Activated CD4-positive, CD25-positive, alpha-beta regulatory T cell treated with anti-CD3 and anti-CD28 coated beads, Interleukin-2, amount 50 U/mL, for 24 hours (primary cell): ENCODE results near the gene IL17C.
A peak's percentile ranks its signal among the peaks of the same experiment; 100 is the strongest.
"Not testable (repeated sequence)": the region's sequence is repeated elsewhere in the genome, so short reads cannot be mapped to it uniquely, and the experiment has no call there.

Experiments used
- ATAC-seq, 2 donors: fragments of 150-1000 bp; cut with Tn5 transposase; one replicate each; pipeline ENCODE4 v1.10.0; 2021; ENCODE audit warnings: mild to moderate bottlenecking in 1 of 2, moderate library complexity in 1 of 2

The IL17C gene, protein sequence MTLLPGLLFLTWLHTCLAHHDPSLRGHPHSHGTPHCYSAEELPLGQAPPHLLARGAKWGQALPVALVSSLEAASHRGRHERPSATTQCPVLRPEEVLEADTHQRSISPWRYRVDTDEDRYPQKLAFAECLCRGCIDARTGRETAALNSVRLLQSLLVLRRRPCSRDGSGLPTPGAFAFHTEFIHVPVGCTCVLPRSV

DNA sequence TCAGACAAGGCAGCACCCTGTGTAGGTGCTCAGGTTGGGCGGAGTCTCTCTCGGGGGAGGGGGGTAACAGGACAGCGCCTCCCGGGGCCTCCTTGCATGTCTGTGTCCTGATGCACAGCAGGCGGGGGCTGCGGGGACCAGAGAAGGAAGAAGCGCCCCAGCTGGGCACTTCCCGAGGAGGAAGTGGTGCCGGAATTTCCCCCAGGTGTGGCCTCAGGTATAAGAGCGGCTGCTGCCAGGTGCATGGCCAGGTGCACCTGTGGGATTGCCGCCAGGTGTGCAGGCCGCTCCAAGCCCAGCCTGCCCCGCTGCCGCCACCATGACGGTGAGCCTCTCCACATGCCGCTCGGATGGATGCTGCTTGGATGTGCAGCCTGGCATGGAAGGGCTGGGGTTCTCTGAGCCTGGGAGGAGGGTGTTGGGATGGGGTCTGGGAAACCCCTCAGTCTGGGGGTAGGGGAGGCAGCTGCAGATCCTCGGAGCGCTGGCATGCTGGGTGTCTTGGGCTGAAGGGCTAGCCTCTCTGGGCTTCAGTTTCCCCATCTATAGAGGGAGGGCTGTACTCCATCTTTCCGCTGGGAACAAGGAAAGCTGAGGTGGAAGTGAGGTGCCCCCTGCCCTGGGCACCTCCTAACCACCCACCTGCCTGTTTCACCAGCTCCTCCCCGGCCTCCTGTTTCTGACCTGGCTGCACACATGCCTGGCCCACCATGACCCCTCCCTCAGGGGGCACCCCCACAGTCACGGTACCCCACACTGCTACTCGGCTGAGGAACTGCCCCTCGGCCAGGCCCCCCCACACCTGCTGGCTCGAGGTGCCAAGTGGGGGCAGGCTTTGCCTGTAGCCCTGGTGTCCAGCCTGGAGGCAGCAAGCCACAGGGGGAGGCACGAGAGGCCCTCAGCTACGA, at the start of gene IL17C:
Gene IL17C (plus strand): TSS at position 250 of the 908 bp plus-strand sequence. CDS start 70 bp downstream, at position 320.
- ATAC-seq, result no peak

DNA sequence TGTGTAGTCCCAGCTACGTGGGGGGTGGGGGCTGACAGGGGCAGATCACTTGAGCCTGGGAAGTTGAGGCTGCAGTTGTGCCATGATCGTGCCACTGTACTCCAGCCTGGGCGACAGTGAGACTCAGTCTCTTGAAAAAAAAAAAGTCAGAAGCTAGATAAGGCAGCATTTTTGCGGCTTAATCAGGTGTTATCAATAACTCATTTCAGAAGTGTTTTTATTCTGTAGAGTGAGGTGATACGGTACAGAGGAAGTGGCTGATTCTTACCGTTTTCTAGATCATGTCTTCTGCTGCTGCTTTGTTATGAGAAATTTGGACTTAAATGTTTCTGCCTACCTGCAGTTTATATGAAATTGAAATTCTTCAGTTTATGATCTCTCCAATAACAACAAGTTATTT, 49.6 kb upstream of the IL17C start:
- peak; percentile 72 to 73 for ATAC-seq

DNA sequence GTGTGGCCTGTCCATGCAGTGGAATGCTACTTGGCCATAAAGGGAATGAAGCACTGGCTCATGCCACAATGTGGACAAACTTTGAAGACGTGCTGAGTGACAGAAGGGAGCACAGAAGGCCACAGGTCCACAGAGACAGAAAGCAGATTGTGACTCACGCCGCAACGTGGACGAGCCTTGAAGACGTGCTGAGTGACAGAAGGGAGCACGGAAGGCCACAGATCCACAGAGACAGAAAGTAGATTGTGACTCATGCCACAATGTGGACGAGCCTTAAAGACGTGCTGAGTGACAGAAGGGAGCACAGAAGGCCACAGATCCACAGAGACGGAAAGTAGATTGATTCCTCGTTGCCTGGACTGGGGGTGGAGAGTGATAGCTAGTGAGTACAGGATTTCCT, 48.9 kb upstream of the IL17C start:
- peak; percentile 52 to 54 for ATAC-seq

DNA sequence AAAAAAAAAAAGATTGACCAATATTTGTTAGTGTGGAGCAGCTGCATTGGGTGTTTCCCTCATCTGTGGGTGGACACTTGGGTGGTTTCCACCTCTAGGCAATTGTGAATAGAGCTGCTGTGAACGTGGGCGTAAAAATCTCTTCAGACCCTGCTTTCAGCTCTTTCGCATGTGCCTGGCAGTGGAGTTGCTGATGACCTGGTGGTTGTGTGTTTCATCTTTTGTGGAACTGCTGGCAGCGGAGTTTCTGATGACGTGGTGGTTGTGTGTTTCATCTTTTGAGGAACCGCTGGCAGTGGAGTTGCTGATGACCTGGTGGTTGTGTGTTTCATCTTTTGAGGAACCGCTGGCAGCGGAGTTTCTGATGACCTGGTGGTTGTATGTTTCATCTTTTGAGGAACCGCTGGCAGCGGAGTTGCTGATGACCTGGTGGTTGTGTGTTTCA, 46.8 kb upstream of the IL17C start:
- peak; percentile 58 to 67 for ATAC-seq

DNA sequence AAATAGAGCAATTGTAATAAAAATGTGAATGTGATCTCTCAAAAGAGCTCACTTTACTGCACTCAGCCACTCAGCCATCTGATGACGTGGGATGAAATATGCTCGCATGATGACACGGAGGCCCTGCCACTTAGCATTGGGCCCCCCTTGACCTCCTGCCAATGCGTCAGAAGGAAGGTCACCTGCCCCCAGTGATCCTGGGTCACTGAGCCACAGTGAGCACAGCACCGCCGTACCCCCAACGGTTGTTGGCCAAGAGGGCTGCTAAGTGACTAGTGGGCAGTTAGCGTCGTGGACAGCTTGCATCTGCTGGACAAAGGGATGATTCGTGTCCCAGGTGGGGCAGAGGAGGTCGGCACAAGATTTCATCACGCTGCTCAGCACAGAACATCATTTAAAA, 45.3 kb upstream of the IL17C start:
- ATAC-seq, result no peak

DNA sequence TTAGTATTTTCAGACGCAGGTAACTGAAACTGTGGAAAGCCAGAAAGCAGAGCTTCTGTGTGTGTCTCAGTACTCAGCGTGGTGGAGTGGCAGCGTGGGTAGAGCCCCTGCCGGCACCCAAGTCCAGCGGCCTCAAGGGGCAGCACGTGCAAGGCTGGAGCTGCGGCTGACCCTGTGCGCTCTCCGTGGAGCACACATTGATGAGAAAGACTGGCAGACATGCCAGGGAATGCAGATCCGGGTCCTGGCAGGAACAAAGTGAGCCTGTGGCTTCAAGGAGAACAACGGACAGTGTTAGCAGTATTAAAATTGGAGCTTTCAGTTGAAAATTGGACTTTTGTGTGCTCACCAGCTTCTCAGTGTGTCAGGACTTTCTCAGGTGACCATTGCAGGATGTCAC, 44.9 kb upstream of the IL17C start:
- ATAC-seq, result no peak

DNA sequence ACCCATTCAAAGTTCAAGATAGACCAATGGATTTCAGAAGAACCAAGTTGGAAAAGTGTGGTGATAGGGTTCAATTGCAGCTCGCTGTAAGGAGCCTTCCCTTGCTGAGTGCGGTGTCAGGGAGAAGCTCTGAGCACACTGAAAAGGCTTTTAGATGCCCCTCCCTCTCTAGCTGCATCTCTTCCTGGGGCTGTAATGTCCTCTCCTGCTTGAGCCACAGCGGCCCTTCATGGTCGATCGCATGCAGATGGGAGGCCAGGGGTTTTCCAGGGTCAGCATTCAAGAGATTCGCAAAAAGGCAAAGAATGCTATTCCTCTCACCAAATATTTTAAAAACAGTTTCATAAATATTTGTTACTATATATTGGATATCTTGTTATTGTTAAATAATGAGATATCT, 44.5 kb upstream of the IL17C start:
- ATAC-seq, result no peak

DNA sequence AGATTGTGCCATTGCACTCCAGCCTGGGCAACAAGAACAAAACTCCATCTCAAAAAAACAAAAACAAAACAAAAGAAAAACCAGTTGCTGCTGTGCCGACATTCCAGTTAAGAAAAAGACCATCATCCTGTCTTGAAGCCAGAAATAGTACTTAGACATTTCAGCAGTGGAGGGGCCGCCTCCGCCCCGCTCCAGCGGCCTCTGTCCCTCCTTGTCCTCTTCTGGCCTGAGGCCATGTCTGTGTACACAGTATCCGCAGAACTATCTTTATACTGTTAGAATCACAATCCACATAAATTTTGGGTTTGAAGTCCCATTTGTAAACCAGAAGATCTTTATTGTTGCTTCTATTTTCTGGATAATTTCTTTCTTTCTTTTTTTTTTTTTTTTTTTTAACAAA, 43.3 kb upstream of the IL17C start:
- ATAC-seq, result no peak

DNA sequence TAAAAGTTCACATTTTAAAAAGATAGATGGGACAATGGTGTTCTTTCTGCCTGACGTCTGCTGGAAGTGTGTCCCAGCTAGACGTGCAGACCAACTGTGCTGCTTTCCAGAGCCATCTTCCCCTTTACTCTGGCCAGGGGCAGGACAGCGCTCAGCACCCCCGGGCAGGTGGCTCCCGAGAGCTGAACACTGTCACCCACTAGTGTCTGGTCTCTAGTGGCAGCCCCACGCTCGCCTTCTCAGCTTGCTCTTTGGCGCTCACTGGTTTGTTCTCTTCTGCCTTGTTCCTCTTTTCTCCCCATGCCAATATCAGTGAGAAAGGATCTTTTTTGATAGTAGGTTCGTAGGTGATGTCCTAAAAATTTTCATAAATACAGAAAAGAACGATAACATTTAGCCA, 42.5 kb upstream of the IL17C start:
- ATAC-seq, result no peak

DNA sequence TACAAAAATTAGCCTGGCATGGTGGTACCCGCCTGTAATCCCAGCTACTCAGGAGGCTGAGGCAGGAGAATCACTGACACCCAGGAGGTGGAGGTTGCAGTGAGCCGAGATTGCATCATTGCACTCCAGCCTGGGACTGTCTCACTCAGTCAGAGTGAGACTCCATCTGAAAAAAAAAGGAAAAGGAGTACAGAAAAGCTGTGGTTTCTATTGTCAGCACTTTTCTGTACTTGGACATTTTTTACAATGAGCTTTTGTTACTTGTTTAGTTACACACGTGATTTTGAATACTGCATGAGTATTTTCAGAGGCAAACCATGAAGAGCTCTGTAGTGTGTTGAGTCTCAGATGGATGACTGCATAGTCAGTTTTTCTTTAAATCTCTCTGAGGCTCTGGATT, 41.9 kb upstream of the IL17C start:
- no peak for ATAC-seq

DNA sequence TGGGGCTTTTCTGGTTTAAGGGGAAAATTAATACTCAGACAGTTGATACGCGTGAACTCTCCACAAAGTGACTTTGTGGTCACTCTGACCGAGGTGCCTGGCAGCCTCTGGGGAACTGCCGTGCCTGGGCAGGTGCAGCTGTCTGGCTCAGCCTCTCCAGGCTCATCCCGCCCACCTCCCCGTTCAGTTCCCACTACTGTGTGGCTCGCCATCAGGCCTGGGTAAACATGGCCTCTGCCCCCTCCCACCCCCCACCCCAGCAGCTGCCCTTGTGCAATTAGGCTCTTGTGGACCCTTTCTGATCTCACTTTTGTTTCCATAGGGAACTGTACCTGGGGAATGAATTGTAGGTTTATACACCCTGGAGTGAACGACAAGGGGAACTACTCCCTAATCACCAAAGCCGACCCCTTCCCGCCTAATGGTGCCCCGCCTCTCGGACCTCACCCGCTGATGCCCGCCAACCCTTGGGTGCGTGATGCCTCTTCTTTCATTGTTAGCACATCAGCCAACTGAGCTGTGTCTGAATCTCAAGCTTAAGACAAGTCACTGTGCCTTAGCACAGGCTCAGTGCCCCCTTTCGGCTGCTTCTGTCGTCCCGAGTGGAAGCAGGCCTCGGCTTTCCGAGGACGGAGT, 40.4 kb upstream of the IL17C start:
- no peak for ATAC-seq

DNA sequence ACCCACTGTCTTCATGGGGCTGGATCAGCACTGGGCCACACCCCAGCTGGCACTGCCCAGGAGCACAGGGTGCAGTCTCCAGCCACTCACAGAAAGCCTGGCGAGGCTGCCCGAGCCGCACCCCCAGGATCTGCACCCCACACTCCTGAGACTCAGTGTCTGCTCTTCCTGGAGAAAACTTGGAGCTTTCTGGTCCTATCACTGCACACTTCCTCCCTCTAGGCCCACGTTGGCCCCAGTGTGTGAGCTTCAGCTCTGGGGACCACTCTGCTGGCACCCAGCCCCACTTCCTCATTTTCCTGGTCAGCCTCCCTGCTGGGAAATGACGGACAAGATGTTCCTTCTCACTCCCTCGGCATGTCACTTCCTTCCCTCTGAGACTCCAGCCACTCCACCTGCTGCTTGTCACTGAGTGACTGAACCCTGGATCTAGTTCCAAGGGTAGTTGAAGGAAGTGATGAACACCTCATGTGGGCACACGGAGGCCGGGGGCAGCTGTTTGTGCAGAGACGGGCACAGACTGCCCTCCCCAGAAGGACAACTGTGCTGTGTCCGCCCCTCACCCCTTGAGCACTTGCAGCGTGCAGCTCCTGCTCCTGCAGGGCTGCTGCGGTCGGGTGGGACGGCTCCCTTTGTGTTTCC, 39.2 kb upstream of the IL17C start:
- no peak for ATAC-seq

DNA sequence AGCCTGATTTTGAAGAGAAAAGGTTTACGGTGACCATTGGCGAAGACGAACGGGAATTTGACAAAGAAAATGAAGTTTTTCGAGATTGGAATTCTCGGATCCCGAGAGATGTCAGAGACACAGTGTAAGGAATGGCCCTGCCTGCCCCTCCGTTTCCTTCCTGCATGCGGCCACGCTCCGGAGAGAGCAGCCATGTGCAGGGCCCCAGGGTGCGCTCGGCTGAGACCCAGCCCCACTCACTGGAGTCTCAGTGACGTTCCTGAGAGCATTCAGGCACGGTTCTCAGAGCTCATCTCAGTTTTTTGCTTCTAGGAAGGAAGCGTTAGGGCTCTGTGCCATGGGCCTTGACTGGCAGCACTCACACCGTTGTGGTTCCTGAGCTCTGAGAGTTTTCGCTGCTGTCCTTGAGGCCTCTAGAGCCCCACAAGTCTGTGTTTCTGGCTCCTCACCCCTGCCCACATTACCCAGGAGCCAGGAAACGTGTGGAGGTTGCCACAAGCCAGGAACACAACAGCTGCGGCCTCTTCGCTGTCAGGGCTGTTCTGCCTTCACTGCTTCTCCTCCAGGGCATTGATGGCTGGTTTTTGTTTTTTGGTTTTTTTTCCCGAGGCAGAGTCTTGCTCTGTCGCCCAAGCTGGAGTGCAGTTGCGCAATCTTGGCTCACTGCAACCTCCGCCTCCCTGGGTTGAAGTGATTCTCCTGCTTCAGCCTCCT, 38.4 kb upstream of the IL17C start:
- no peak for ATAC-seq

DNA sequence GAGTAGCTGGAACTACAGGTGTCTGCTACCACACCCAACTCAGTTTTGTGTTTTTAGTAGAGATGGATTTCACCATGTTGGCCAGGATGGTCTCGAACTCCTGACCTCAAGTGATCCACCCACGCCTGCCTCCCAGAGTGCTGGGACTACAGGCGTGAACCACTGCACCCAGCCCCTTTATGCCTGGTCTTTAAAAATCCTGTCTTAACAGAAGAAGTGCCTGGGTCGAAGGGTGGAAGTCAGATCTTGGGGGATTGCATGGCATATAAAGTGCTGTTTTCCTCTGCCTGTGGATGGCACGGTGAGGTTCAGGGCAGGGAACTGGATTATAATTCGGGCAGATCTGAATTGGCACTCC, 37.9 kb upstream of the IL17C start:
- no peak for ATAC-seq

DNA sequence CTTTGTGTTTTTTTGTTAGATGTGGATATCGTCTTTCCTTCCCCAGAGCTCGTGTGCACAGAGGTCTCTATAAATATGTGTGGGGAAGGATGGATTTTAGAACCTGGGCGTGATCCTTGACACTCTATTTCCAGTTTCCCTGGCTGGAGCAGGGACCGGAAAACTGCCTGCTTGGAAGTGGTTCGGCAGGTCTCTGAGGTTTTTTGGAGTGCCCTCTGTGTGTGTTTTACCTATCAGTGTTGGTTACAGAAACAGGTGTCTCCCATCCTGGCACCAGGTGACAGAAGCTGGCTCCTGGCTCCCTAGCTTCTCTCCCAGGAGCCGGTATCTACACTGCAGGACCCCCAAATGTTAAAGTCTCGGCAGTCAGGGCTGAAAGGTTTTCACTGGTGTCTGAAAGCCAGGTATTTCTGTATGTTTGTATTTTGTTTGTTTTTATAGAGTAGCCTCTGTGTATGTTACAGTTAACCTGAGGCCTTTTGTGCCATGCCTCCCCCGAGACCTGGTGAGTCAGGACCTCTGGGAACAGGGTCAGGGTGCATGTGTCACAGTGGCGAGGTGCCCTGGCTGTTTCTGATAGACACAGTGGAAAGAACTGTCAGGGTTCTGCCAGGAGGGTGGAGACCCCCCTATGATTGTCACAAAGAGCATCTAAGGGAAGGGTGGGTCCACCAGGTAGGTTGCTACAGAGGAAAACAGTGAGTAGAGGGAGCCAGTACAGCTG, 36.9 kb upstream of the IL17C start:
- no peak for ATAC-seq

DNA sequence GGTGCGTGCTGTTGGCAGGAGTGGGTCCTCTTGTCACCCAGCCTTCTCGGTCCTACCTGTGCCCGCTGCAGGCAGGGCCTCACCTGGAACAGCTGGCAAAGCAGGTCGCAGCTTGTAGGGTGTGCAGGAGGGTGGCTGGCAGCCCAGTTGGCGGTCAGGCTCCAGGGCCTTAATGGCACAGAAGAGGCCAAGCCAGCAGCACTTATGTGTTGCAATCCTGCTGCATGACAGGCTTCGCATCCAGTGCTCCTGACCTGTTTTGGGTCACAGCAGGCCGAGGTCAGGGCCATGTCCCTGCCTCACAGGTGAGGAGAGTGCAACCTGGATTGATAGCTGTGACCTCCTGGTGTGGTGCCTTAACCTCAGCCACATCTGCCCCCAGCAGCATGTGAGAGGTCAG, 36.3 kb upstream of the IL17C start:
- no peak for ATAC-seq

DNA sequence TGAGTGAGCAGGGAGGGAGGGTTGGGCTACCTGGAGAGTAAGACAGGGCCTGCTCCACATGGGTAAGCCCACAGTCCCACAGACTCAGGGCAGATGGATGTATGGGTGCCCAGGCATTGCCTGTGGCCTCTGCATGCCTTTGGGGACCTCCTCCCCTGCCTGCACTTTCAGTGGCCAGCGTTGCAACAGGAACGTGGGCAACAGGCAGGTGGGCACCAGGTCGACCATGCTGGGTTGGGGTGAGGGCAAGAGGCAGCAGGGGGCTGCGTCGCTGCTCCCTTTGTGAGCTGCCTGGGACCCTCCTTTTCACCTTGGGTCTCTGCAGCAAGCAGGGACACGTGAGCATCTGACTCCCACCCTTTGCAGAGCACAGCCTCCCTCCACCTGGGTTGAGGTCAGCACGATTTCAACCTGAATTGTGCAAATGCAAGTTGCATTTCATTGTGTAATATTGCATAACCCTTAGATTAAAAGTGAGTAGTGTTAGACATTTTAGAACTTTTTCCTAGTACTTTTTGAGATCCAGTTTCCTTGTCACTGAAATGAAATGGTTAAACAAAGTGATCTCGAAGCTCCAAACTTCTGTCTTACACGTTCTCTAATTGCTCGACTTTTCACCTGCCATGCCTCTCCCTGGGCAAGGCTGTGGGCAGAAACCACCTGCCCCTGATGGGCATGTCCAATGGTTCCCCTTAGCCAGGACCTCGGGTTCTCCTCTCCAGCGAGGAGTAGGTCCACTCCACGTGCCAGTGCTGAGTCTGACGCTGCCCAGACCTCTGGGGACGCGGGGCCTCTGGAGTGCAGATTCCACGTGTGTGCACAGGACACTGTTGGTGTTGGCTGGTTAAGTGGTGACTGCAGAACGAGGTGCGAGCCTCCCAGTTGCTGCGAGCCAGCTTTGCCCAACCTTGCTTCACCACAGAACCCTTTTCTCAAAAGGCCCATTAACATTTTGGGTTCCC, 32.9 kb upstream of the IL17C start:
- ATAC-seq, result no peak

DNA sequence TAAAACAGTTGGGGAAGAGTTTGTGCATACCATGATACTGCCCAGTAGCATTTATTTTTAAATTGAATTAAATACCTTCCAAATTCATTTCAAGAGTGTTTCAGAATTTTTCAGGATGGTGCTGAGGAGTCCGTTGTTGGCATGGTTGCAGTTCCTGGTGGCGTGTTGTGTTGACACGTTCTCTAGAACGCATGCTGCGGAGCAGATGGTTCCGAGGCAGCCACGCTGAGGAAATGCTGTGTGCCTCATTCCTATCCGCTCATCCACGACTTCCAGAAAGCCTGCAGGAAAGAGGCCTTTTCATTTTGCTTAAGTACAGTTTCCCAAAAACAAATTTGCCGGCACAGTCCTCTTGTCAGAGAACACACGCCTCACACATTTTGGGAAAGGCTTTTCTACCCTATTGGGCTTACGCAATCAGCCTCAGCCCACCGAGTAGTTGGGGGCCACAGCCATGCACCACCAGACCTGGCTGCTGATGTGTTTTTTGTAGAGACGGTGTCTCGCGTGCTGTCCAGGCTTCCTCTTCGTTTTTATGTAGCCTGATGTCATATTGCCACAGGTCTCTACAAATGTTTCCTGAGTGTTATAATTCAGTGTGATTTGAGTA, 32.1 kb upstream of the IL17C start:
- no peak for ATAC-seq

DNA sequence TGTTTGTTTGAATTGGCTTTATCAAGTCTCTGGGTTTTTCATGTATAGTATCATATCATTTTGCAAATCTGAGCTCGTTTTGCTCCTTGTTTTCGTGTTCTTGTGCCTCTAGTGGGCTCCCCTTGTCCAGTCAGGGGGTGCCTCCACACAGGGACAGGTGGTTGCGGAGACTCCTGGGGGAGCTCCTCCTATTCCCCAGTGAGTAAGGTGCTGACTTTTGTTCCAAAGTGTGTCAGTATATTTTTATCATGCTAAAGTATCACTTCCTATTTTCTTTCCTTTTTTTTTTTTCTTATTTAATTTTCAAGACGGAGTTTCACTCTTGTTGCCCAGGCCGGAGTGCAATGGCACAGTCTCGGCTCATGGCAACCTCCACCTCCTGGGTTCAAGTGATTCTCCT, 30.3 kb upstream of the IL17C start:
- ATAC-seq, result no peak

DNA sequence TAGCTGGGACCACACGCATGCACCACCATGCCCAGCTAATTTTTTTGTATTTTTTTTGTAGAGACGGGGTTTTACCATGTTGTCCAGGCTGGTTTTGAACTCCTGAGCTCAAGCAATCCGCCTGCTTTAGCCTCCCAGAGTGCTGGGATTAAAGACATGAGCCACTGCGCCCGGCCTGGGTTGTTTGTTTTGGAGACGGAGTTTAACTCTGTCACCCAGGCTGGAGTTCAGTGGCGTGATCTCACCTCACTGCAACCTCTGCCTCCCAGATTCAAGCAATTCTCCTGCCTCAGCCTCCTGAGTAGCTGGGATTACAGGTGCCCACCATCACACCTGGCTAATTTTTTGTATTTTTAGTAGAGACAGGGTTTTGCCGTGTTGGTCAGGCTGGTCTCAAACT, 28.9 kb upstream of the IL17C start:
- ATAC-seq, result not testable (repeated sequence)
